HK-2 (cell line): ENCODE measurements around the gene MAPK12.
A peak's percentile ranks its signal among the peaks of the same experiment; 100 is the strongest.

Experiments
- DNase-seq: peaks from one replicate; pipeline ENCODE4 v3.0.0-alpha.2; 2018; ENCODE audit not compliant: unreplicated experiment

MAPK12 gene

DNA sequence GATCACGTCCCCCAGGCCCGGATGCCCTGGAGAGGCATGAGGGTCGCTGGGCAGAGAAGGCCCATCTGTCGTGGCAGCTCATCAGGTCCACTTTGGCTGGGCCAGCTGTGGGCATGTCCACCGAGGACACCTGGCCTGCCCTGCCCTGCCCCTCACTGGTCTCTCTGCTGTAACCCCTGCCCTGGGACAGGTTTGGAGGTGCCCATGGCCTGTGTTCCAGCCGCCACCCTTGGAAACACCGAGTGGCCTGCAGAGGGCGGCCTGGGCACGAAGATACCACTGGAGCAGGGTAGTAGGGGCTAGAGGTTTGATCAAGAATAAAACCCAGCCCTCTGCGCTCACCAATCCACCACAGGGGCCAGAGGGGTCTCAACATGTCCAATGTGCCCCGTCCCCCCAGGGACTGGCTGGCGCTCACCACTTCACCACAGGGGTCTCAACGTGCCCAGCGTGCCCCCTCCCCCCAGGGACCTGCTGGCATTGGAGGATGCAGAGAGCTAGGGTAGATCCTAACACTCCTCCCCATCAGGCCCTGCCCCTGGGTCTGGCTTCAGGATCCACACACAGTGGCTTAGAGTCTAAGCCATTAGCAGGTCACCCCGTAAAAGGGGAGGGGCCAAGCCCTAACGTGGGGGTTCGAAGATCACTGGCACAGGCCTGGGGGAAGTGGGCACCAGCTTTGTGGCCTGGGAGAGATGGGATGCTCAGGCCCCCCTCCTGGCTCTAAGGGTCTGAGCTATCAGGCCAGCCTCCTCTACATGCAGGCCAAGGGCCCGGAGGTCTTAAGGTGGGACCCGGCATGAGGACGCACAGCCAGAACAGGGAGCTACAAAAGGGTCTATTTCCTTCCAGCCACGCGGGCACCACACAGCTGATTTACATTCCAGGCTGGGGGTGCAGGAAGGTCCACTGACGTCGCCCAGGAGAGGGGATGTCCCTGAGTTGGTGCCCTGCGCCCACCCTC, 9.1 kb downstream of the MAPK12 start:
- peak; percentile 65 for DNase-seq

DNA sequence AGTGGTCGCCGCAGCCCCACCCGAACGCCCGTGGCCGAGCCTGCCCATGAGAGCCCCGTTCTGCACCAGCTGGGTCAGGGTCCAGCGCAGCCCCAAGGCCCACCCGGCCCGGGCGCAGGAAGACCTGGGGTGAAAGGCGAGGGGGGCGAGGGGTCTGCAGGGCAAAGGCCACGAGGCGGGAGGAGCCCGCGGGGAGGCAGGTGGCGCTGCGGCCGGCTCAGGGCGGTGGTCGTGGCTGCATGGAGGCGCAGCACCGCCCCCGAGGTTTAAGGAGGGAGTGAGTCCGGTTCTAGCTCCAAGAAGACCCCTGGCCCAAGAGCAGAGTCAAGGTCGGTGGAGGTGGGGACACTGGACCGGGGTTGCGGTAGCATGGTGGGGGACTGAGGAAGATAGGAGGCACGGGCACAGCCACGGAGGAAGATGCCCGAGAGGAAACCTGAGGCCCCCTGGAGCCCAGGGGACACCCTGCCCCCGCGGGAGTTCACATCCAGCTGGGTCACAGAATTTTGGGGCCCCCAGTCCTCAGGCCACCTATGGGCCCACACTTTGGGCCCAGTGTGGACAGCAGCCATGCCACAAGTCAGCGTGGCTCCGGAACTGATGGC, 9.9 kb downstream of the MAPK12 start:
- no peak for DNase-seq

DNA sequence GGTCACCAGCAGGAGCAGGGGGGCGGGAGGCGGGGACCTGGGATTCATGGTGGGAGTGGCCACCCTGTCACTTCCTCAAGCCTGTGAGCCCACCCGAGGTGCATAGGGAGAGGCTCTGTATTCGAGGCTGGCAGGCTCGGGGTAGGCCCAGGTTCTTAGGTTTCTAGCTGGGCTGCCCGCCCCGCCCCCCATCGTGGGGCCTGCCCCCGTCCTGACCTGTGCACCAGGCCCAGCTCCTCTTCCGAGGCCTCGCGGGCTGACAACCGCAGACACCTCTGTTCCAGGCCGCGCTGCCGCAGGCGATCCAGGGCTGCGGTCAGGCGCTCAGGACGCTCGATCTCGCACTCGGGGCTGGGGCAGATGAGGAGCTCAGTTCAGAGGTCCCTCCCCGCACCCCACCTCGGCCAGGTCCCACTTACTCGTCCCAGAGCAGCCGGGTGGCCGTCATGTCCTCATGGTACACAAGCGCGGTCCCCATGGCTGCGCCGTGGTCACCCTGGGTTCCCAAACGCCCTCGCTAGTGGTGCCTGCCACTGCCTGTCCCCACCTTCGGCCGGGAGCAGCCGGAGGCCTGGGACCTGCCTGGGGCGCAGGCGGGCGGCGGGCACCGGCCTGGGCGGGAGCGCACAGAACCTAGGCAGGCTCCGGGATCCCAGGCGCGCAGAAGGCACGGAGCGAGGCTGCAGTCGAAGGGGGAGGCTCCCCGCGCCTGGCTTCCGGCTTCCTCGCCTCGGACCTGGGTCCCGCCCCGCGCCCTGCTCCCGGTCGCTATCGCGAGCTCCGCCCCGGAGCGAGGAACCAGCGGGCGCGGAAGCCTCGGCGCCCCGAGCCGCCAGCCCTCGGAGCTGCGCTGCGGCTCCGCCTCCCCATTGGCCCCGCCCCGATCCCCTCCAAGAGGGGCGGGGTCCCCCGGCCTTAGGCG, 10.7 kb downstream of the MAPK12 start, which contains the start of gene HDAC10:
HDAC10 (minus strand) TSS at position 711 of the 922 bp plus-strand sequence; CDS start at position 478, 233 bp downstream.
- DNase-seq = peak; percentile 78

GRCh38 chr22:50250249-50250554, 11.3 kb downstream of the MAPK12 start:
- DNase-seq = no peak

DNA sequence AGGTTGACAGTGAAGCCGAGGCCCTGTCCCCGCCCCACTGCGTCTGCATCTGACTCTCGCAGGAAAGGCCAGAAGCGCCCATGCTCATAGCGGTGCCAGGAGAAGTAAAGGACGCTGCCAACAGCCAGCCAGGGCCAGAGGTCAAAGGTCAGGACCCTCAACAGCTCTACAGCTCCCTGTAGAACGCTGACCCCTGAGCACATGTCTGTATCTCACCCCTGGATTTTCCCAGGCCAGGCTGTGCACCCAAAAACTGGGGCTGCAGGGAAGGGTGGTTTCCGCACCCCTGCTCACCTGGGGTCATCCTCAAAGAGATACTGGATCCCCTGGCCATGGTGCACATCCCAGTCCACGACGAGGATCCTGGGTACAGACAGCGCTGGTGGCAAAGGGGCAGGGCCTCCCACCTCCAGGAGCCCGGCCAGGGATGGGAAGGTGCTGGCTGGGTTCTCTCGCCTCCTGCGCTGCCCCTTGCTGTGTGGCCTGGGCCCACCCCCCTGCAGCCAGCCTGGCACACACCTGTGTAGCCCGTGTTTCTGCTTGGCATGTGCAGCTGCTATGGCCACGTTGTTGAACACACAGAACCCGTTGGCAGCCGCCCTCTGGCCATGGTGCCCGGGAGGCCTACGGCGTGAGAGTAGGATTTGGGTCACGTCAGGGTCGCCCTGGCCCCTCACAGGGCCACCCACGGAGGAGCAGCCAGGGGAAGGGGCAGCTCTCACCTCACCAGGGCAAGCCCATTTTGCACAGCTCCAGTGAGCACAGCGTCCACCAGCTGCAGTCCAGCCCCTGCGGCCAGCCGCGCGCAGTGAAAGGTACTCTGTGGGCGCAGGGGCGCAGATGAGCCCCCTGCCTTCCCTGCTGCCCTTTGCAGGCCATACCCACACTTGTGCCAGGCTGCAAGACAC, 11.9 kb downstream of the MAPK12 start:
- no peak for DNase-seq

DNA sequence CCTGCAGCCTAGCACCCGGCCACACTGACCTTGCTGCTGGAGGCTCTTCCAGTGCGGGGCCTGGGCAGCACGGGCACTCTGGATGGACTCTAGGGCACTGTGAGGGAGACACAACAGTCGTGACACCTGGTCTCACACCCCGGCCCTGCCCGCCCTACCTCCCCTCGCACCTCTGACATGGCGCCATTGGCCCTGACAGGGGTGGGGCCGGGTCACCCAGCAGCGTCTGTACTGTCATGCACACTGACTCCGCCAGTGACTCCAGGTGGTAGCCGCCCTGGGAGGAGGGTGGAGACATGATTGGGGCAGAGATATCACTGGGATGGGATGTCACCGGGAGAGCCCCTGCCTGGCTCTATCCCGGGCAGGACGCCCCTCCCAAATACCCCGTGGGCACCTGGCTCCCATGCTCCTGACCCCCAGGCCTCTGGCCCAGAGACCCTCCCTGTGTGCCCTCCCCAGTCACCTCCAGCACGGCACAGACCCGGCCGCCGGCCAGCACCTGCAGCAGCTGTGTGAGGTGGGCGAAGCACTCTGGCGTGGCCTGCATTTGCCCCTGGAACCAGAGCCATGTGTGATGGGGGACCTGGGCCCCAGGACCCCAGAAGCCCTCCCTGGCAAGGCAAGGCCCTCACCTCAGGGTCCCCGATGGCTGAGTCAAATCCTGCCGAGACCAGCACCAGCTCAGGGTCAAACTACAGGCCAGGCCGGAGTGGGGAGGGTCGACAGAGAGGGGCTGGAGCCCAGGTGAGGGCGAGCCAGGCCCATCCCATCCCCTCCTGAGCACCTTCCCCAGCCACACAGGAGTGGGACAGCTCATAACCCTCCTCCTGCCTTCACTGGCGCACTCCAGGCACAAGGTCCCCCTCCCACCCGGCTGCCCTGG, 13.0 kb downstream of the MAPK12 start:
- no peak for DNase-seq

- no peak for DNase-seq
Measured at GRCh38 chr22:50247748-50248147, 13.7 kb downstream of the MAPK12 start.

GRCh38 chr22:50246242-50247175, 15.0 kb downstream of the MAPK12 start:
- no peak for DNase-seq

DNA sequence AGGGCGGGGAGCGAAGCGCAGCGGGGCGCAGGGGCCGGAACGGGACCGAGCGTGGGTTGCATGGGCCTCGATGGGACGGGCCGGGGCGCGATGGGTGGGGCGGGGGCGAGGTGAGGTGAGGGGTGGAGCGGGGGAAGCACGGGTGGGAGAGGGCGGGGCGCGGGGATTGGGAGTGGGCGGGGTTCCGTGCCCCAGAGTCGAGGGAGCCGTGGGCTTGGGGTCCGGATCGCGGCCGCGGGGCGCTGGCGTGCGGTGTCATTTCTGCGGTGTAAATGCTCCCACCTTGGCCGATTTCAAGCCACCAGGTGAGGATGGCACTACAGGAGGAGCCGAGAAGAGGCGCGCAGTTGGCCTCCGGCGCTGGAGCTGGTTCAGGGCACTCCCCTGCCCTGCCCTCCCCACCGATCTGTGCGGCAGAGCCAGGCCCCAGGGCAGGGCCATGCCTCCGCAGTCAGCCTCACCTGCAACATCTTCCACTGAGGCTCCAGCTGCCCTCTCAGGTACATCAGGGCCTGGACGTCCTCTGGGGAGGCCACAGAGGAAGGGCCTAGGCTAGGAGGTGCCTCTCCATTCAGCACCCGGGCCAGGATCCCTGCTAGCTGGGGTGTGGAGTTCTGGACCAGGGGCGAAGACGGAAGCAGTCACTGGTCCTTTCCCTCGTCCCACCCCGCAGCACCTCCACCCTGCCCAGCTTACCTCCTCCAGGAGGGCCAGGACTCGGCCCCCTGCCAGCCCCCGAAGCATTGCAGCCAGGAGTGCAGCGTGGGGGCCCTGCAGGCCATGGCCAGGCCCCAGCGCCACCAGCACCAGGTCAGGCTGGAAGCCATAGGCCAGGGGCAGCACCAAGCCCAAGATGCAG, 16.0 kb downstream of the MAPK12 start:
- DNase-seq = no peak

- DNase-seq = peak; percentile 88
Measured at GRCh38 chr22:50244420-50245213, 16.9 kb downstream of the MAPK12 start, which contains the start of gene TUBGCP6. TSS of gene TUBGCP6 (minus strand) at chr22:50245023. CDS start at chr22:50244459, 564 bp downstream.

DNA sequence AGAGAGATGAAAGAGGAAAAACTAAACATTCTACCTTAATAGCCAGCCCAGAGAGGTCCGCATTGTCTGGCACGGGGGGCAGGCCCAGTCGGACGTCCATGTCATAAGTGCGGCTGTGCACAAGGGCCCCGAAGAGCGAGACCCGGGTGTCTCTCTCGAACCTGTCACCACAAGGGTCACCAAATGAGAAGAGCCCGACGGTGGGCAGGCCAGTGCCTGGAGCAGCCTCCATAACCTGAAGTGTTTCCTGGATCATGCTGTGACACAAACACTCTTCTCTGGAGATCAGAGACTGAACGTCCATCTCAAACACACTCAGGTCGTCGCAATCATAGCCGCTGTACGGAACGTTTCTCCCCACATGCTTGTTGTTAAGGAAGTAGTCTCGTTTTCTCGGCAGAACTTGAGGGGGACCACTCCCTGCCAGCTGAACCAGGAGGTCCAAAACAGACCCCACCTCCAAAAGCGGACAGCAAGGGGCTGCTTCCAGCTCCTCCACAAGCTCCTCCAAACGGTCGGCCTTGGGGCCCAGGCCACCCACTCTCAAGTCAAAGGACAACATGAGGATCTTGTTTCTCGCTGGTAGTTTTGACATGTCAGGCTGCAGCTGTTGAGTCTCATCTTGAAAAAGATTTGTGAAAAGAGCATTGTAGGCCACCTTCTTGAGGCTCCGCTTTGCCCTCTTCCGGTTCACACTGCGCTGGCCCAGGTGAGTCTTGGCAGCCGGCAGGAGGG, 17.6 kb downstream of the MAPK12 start:
- no peak for DNase-seq

- DNase-seq = no peak
Measured at GRCh38 chr22:50242406-50242949, 19.0 kb downstream of the MAPK12 start.

DNA sequence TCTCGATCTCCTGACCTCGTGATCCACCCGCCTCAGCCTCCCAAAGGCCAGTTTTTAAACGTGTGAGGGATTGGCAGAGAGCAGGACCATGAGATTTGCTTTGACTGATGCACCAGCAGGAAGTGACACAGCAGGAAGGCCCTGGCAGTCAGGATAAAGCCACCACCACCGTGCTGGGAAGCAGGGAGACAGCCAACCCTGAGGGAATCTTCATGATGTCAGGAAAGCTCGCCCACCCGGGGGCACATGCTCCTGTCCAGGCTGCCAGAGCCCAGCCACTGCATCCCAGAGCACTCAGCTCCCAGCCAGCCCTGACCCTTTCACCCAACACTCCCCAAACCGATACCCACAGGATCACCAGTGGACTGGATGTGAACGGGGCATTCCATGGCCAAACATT, 22.7 kb downstream of the MAPK12 start:
- DNase-seq = no peak

DNA sequence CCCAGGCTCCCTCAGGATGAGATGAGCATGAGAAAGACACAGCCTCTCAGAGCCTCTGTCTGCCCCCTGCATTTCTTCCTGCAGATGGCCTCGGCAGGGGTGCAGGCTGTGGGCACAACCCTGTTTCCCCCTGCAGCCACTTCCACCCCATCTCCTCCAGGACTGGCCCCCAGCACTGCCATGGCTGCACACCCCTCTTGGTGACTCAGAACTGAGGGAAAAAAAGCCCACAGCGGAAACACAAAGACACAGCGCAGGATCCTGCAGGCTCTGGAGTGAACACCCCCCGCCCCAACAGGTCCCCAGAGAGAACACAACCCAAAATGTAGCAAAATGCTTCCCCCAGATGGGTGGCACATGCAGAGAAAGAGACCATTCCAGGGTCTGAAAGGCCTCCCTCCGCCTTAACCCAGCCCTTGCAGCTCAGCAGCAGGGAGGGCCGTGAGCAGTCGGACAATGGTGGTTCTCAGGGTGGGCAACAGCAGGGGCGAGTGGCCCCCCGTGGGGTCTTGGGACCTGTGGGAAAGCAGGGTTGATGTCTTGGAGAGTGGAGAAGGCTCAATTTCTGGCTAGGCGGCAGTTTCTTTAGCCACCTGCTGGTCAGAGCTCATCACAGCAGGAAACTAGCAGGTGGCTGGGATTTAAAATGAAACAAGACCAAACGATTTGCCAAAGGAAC, 24.6 kb downstream of the MAPK12 start:
- no peak for DNase-seq

- DNase-seq = no peak
Measured at GRCh38 chr22:50233223-50233622, 28.3 kb downstream of the MAPK12 start.
